RWPE2 (cell line): Measurements from ENCODE around the gene SP100.

Experiments used
- ATAC-seq: fragments of 200-7000 bp; cut with Tn5 transposase; 3 replicates; pipeline ENCODE4 v1.9.1; 2021; ENCODE audit warnings: low read depth
- DNase-seq: peaks from one replicate; pipeline ENCODE4 v3.0.0-alpha.2; 2020; ENCODE audit warnings: low spot score
- H3K27ac ChIP-seq: fragments of 450-650 bp; 2 replicates; pipeline ENCODE4 v1.5.1; 2017; ENCODE audit warnings: mild to moderate bottlenecking; ENCODE audit not compliant: poor library complexity, severe bottlenecking
- H3K27me3 ChIP-seq: fragments of 250-450 bp; sonication (Bioruptor Pico); 2 replicates; pipeline ENCODE4 v1.5.1; 2021; ENCODE audit warnings: mild to moderate bottlenecking, moderate library complexity; ENCODE audit not compliant: insufficient read depth, poor library complexity, severe bottlenecking
- H3K36me3 ChIP-seq: fragments of 250-450 bp; sonication (Bioruptor Pico); 2 replicates; pipeline ENCODE4 v1.5.1; 2020; ENCODE audit warnings: low read depth, mild to moderate bottlenecking, moderate library complexity
- H3K4me1 ChIP-seq: fragments of 250-450 bp; sonication (Bioruptor Pico); 2 replicates; pipeline ENCODE4 v1.5.1; 2021; ENCODE audit warnings: mild to moderate bottlenecking, moderate library complexity; ENCODE audit not compliant: insufficient read depth, poor library complexity, severe bottlenecking
- H3K4me3 ChIP-seq: fragments of 250-450 bp; sonication (Bioruptor Pico); 2 replicates; pipeline ENCODE4 v1.5.1; 2021; ENCODE audit warnings: mild to moderate bottlenecking, moderate library complexity; ENCODE audit not compliant: severe bottlenecking
- H3K9me3 ChIP-seq: fragments of 250-450 bp; sonication (Bioruptor Pico); 2 replicates; pipeline ENCODE4 v1.5.1; 2021; ENCODE audit warnings: mild to moderate bottlenecking, moderate library complexity; ENCODE audit not compliant: severe bottlenecking
- TF ChIP-seq, protein P1 (sequence below): fragments of 450-650 bp; IDR thresholded peaks from one replicate; pipeline ENCODE4 v1.5.1; 2017; ENCODE audit warnings: mild to moderate bottlenecking, moderate library complexity; ENCODE audit not compliant: poor library complexity, severe bottlenecking

Gene SP100

DNA sequence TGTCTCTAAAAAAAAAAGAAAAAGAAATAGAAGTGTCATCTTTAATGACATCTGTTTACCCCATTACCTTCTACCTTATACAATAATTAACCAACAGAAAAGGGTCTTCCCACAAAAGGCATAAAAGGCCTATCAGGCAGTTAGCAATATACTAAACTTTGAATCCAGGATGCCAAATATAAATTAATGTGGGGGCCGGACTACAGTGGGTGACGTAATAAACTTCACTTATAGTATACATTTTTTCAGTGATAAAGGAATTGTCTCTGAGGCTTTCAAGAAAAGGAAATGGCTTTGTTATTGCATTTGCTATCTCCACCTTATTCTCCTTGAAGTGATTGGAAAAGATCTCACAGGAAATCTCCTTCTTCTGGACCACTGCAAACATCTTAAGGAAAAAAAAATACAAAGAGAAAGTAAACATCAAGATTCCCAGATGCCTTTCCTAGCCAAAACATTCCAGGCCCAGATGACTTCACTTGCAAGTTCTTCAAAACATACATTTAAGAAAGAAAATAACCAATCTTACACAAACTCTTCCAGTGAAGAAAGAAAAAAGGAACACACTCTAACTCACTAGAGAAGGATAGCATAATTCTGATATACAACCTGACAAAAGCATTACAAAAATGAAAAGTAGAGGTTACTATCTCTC, 170.5 kb downstream of the SP100 start:
- Histone ChIP-seq H3K4me1 (no peaks in the 10 kb centered on the region), H3K27me3 (no peaks in the 10 kb centered on the region), H3K9me3 (no peaks in the 10 kb centered on the region), H3K4me3 (no peak overlapping the region), H3K36me3 (no peaks in the 10 kb centered on the region), H3K27ac (no peak overlapping the region)
- TF ChIP-seq, protein P1, sequence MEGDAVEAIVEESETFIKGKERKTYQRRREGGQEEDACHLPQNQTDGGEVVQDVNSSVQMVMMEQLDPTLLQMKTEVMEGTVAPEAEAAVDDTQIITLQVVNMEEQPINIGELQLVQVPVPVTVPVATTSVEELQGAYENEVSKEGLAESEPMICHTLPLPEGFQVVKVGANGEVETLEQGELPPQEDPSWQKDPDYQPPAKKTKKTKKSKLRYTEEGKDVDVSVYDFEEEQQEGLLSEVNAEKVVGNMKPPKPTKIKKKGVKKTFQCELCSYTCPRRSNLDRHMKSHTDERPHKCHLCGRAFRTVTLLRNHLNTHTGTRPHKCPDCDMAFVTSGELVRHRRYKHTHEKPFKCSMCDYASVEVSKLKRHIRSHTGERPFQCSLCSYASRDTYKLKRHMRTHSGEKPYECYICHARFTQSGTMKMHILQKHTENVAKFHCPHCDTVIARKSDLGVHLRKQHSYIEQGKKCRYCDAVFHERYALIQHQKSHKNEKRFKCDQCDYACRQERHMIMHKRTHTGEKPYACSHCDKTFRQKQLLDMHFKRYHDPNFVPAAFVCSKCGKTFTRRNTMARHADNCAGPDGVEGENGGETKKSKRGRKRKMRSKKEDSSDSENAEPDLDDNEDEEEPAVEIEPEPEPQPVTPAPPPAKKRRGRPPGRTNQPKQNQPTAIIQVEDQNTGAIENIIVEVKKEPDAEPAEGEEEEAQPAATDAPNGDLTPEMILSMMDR: no peak
- DNase-seq (no peak), ATAC-seq (no peak)

DNA sequence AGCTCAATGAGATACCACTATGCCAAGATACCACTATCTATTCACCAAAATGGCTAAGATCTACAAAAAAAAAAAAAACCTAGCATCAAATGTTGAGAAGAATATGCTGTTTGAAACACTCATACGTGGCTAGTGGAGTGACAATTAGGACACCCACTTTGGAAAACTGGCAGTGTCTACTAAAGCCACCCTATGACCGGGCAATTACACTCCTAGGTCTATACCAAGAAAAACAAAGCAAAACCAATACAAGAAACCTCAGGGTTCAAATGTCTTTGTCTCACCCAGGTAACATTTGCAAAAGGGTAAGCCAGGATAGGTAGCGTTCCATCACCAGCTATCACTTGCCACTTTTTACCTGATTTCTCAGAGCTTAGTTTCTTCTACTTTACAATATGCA, 173.0 kb downstream of the SP100 start:
- DNase-seq: no peak
- no peak overlapping the region for H3K4me3 ChIP-seq
- H3K27me3 ChIP-seq: no peaks in the 10 kb centered on the region
- H3K4me1 ChIP-seq: no peaks in the 10 kb centered on the region
- no peaks in the 10 kb centered on the region for H3K36me3 ChIP-seq
- no peak overlapping the region for H3K27ac ChIP-seq
- ATAC-seq: no peak
- no peaks in the 10 kb centered on the region for H3K9me3 ChIP-seq
- TF ChIP-seq, protein P1: no peak

DNA sequence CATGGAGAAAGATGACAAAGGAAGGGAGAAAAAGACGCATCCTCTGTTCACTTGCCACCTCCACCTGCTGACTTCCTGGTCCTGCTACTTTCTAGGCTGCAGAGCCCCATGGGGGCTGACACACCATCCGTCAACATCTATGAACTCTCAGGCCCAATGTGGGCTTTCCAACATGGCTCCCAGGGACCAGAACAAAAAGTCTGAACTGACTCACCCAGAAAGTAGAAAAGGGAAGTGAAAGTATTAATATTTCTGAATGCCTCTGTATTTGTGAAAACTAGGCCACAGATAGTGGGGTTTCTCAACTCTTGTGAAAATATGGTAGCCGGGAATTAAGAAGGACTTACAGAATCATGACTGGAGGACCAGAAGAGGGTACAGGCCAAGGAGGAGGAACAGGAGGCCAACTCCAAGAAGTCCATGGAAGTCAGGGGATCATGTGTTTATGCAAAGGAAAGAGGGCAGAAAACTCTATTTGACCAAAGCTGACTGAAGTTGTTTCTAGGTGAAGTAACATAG, 173.6 kb downstream of the SP100 start:
- TF ChIP-seq, protein P1: no peak
- no peak overlapping the region for H3K27ac ChIP-seq
- ATAC-seq: no peak
- DNase-seq: no peak
- no peaks in the 10 kb centered on the region for H3K9me3 ChIP-seq
- no peaks in the 10 kb centered on the region for H3K4me1 ChIP-seq
- no peak overlapping the region for H3K4me3 ChIP-seq
- no peaks in the 10 kb centered on the region for H3K27me3 ChIP-seq
- no peaks in the 10 kb centered on the region for H3K36me3 ChIP-seq

DNA sequence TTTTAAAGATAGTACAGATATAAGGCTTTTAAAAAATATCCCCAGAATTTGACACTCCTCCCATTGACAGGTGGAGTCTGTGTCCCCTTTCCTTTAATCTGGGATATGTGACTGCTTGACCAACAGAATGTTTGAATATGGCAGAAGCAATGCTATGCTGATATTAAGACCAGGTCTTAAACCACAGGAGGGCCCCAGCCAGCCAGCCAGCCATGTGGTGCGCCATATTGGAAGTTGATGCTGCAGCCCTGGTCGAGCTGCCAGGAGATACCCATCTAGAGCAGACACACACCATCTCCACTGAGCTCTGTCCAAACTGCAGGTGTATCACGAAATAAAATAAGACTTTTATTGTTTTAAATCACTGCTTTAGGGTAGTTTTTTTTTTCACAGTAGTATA, 174.3 kb downstream of the SP100 start:
- Histone ChIP-seq H3K36me3 (no peaks in the 10 kb centered on the region), H3K27me3 (no peaks in the 10 kb centered on the region), H3K4me3 (no peak overlapping the region), H3K9me3 (no peaks in the 10 kb centered on the region), H3K27ac (no peak overlapping the region), H3K4me1 (no peaks in the 10 kb centered on the region)
- ATAC-seq (no peak), DNase-seq (no peak)
- TF ChIP-seq, protein P1: no peak

DNA sequence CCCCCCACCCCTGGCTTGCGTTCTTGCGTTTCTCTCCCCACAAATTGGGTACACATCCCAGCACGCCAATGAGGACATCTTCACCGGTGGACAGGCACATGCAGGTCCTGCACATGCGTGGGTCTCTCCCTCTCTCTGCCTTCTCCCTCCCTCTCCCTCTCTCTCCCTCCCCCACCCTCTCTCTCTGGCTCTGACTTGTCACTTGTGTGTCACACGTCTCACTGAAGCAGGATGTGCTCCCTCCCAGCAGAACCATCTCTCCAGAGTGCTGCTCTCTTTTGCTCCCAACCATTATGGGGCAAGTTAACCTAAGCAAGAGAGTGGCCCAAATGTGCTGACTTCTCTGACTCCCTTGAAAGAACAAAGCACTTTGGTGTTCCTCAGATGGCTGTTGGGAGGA, 175.8 kb downstream of the SP100 start:
- TF ChIP-seq, protein P1: no peak
- DNase-seq: no peak

More for the DNA sequence above, 175.8 kb downstream of the SP100 start:
- no peak for ATAC-seq
- H3K27ac ChIP-seq: no peak overlapping the region
- no peaks in the 10 kb centered on the region for H3K9me3 ChIP-seq
- no peaks in the 10 kb centered on the region for H3K27me3 ChIP-seq
- H3K4me1 ChIP-seq: no peaks in the 10 kb centered on the region
- H3K36me3 ChIP-seq: no peaks in the 10 kb centered on the region
- H3K4me3 ChIP-seq: no peak overlapping the region
